Activated CD8-positive, alpha-beta T cell treated with anti-CD3 and anti-CD28 coated beads for 36 hours (primary cell): ENCODE measurements around the gene PALLD. TPM values are rescaled to one million over a fixed set of nuclear protein-coding genes. Genes with fewer than 3 reads are reported as not detected.

Experiments
- ATAC-seq: fragments of 200-7000 bp; cut with Tn5 transposase; one replicate; pipeline ENCODE4 v1.10.0; 2021; ENCODE audit warnings: mild to moderate bottlenecking, moderate library complexity
- CTCF ChIA-PET: fragments of 350-600 bp; sonication (Branson Sonifier 250); formaldehyde crosslinking; loops from one replicate; lab custom pipeline; 2021; ENCODE audit warnings: antibody characterized with exemption; lab: Charles Lee
- POLR2A ChIA-PET: fragments of 350-600 bp; sonication (Branson Sonifier 250); formaldehyde crosslinking; loops from one replicate; lab custom pipeline; 2021; ENCODE audit warnings: antibody characterized with exemption; lab: Charles Lee
- DNase-seq: peaks from one replicate; pipeline ENCODE4 v3.0.0-alpha.2; 2020
- H3K27ac Mint-ChIP-seq: one replicate; pipeline ENCODE4 v1.8.0; 2021; ENCODE audit warnings: mild to moderate bottlenecking, mixed read lengths
- H3K27me3 Mint-ChIP-seq: one replicate; pipeline ENCODE4 v1.8.0; 2021; ENCODE audit warnings: mixed read lengths
- H3K36me3 Mint-ChIP-seq: one replicate; pipeline ENCODE4 v1.8.0; 2021; ENCODE audit warnings: low read depth, mixed read lengths
- H3K4me1 Mint-ChIP-seq: one replicate; pipeline ENCODE4 v1.8.0; 2021; ENCODE audit warnings: low read depth, mixed read lengths
- H3K4me3 Mint-ChIP-seq: one replicate; pipeline ENCODE4 v1.8.0; 2021; ENCODE audit warnings: mild to moderate bottlenecking, moderate library complexity, mixed read lengths
- H3K9me3 Mint-ChIP-seq: one replicate; pipeline ENCODE4 v1.8.0; 2021; ENCODE audit warnings: mixed read lengths
- CTCF ChIP-seq: fragments of 200-600 bp; IDR thresholded peaks from one replicate; pipeline ENCODE4 v1.8.0; 2022; ENCODE audit warnings: antibody characterized with exemption, mild to moderate bottlenecking
- intact Hi-C: fragments of 100-400 bp; cut with micrococcal nuclease; formaldehyde crosslinking; loops from one replicate; pipeline ENCODE4 v1.10.0; 2022
- total RNA-seq, 2 experiments: library from RNA; stranded (reverse); gene quantifications; one replicate each; pipeline ENCODE4 v1.2.3, GENCODE V29; 2021

Gene PALLD
- total RNA-seq, 2 experiments from 2014 or later, result 0.41 to 0.60 TPM

- POLR2A ChIA-PET, result interaction anchor here (1.4 kb wide), 1 partner anchor 157 kb away, joined by 3 read pairs; the partner anchor contains the start of gene DDX60
- CTCF ChIA-PET, result interaction anchor here (1.1 kb wide), 1 partner anchor 36 kb away, joined by 3 read pairs; no protein-coding TSS in a partner anchor
- H3K9me3 Mint-ChIP-seq, result no peaks in the 10 kb centered on the region
- no peak overlapping the region for H3K27ac Mint-ChIP-seq
- intact Hi-C loops, result no loop called here
- ATAC-seq (peak; percentile 41), DNase-seq (peak; percentile 57)
- H3K4me3 Mint-ChIP-seq, result no peak overlapping the region
- TF ChIP-seq CTCF, result no peak
- H3K36me3 Mint-ChIP-seq, result peaks cover 13% of the 10 kb centered on the region
- H3K27me3 Mint-ChIP-seq, result no peaks in the 10 kb centered on the region
- H3K4me1 Mint-ChIP-seq, result peaks cover 46% of the 10 kb centered on the region
These were observed 21.1 kb upstream of the PALLD start for GRCh38 chr4:168475745-168476144.

- no peaks in the 10 kb centered on the region for H3K27me3 Mint-ChIP-seq
- peaks cover 3% of the 10 kb centered on the region for H3K36me3 Mint-ChIP-seq
- peak overlapping the region; percentile 55 for H3K27ac Mint-ChIP-seq
- H3K9me3 Mint-ChIP-seq, result no peaks in the 10 kb centered on the region
- ChIA-PET CTCF (no interaction called here), POLR2A (interaction anchor here (0.8 kb wide), 1 partner anchor 10 kb away, joined by 5 read pairs; no protein-coding TSS in a partner anchor)
- peaks cover 72% of the 10 kb centered on the region for H3K4me1 Mint-ChIP-seq
- peak overlapping the region; percentile 61 for H3K4me3 Mint-ChIP-seq
- no peak for TF ChIP-seq CTCF
- ATAC-seq (no peak), DNase-seq (no peak)
- intact Hi-C loops, result no loop called here
These were observed 18.0 kb upstream of the PALLD start for GRCh38 chr4:168478868-168479267.

GRCh38 chr4:168480931-168481611, 15.8 kb upstream of the PALLD start:
- peaks cover 65% of the 10 kb centered on the region for H3K4me1 Mint-ChIP-seq
- intact Hi-C loops, result loop anchor here (5.0 kb wide), 1 partner anchor 164 kb away; the partner anchor contains the start of gene DDX60

GRCh38 chr4:168483811-168484210, 13.0 kb upstream of the PALLD start:
- ChIA-PET CTCF (interaction anchor here (1.4 kb wide), 1 partner anchor 29 kb away, joined by 3 read pairs; no protein-coding TSS in a partner anchor), POLR2A (no interaction called here)
- ATAC-seq, result no peak
- no peak overlapping the region for H3K4me3 Mint-ChIP-seq
- peaks cover 2% of the 10 kb centered on the region for H3K36me3 Mint-ChIP-seq
- H3K27ac Mint-ChIP-seq, result no peak overlapping the region
- no peaks in the 10 kb centered on the region for H3K27me3 Mint-ChIP-seq
- TF ChIP-seq CTCF, result no peak
- no peaks in the 10 kb centered on the region for H3K9me3 Mint-ChIP-seq
- peaks cover 53% of the 10 kb centered on the region for H3K4me1 Mint-ChIP-seq
- intact Hi-C loops, result loop anchor here (5.0 kb wide), 1 partner anchor 167 kb away; the partner anchor contains the start of gene DDX60
- no peak for DNase-seq

More at GRCh38 chr4:168480931-168481611, 15.8 kb upstream of the PALLD start:
- peak overlapping the region; percentile 91 for H3K4me3 Mint-ChIP-seq
- no peaks in the 10 kb centered on the region for H3K9me3 Mint-ChIP-seq
- H3K27ac Mint-ChIP-seq, result peak overlapping the region; percentile 98
- peak; percentile 73 for ATAC-seq
- peak; percentile 68 for DNase-seq
- TF ChIP-seq CTCF, result no peak
- CTCF ChIA-PET, result interaction anchor here (1.7 kb wide), 1 partner anchor 63 kb away, joined by 3 read pairs; no protein-coding TSS in a partner anchor
- peaks cover 3% of the 10 kb centered on the region for H3K36me3 Mint-ChIP-seq
- no peaks in the 10 kb centered on the region for H3K27me3 Mint-ChIP-seq
- POLR2A ChIA-PET, result interaction anchor here (1.4 to 2.1 kb wide), 2 partner anchors 15 to 29 kb away, joined by 3 to 5 read pairs; partner anchors contain the start of gene PALLD

GRCh38 chr4:168484626-168485025, 12.2 kb upstream of the PALLD start:
- intact Hi-C loops, result loop anchor here (5.0 kb wide), 1 partner anchor 167 kb away; the partner anchor contains the start of gene DDX60
- CTCF ChIA-PET, result interaction anchor here (0.9 kb wide), 1 partner anchor 17 kb away, joined by 4 read pairs; no protein-coding TSS in a partner anchor
- H3K36me3 Mint-ChIP-seq, result no peaks in the 10 kb centered on the region
- H3K27me3 Mint-ChIP-seq, result no peaks in the 10 kb centered on the region
- POLR2A ChIA-PET, result no interaction called here
- H3K9me3 Mint-ChIP-seq, result no peaks in the 10 kb centered on the region
- ATAC-seq, result no peak
- peaks cover 49% of the 10 kb centered on the region for H3K4me1 Mint-ChIP-seq
- DNase-seq, result no peak
- no peak overlapping the region for H3K4me3 Mint-ChIP-seq
- TF ChIP-seq CTCF, result no peak
- H3K27ac Mint-ChIP-seq, result no peak overlapping the region
